ENCODE data around the gene ZNF385B.

ZNF385B gene

DNA sequence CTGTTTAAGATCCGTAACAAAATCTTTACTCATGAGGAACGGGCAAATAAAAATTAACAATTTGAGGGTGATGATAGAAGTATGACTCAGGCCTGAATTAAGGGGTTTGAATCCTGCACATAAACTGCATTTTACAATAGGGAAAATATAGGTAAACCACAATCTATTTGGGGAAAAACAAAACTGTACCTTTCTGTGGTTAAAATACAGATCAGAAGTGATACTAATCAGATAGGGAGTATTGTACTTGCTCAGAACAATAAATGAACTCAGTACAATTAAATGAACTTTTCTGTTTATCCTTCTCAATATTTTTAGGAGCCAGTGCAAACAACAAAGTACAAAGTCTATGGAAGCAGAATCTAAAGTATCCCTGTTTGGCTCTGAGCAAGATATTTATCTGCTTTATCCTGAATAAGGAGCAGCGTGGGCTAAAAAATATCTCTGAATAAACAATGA is 287.3 kb downstream of the ZNF385B start:
- DNase-seq: no peak

DNA sequence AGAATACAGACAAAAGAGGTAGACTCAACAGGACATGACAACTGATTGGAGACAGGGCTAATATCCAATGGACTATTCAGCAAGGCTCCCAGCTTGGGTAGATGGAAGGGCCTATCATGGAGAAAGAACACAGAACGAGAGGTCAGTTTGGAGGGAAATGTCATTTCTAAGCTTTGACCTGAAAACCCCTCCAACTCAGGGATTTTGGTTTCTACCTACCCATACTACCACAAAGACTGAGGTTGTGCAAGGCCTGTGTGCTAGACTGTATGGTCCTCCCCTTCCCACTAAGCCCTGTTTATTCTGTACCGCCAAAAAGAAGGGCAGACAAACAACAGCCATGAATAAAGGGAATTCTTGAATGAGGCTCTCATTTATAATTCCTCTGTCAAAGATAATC is 288.9 kb downstream of the ZNF385B start:
- DNase-seq: no peak

GRCh38 chr2:179571721-179572120 is 289.7 kb downstream of the ZNF385B start:
- DNase-seq: no peak

DNA sequence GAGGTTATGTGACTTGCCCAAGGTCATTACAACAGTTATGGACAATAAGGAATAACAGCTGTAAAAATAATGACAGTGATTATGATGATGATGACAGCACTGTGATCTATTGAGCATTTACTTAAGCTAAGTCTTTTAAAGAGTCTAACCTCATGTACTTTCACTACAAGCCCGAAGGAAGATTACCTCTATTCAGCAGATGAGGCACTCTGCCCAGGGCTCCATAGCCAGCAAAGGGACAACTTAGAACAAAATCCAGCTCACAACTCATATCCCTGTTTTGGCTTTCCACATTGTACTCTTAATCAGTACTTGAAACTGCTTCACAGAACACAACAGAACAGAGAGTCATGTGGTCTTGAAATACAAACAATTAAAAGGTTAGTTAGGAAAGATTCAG is 290.2 kb downstream of the ZNF385B start:
- DNase-seq: no peak

GRCh38 chr2:179569831-179570233 is 291.6 kb downstream of the ZNF385B start:
- DNase-seq: no peak

DNA sequence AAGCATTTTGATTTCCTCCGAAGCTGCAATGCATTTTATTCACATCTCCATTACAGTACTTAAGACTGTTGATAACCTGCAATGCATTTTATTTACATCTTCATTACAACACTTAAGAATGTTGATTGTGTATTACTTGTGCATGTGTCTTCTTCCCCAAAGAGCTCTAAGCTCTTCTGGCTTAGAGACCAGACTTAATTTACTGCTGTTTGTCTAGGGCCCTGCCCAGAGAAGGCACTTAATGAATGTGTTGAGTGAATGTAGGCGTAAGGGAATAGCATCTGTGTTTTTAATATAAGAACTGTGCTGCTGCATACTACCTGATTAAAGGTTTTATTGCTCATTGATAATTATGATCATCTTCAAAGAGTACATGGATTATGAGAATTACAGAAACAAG is 295.6 kb downstream of the ZNF385B start:
- no peak for DNase-seq

- DNase-seq: no peak
These were observed 299.0 kb downstream of the ZNF385B start for GRCh38 chr2:179562330-179562885.

DNA sequence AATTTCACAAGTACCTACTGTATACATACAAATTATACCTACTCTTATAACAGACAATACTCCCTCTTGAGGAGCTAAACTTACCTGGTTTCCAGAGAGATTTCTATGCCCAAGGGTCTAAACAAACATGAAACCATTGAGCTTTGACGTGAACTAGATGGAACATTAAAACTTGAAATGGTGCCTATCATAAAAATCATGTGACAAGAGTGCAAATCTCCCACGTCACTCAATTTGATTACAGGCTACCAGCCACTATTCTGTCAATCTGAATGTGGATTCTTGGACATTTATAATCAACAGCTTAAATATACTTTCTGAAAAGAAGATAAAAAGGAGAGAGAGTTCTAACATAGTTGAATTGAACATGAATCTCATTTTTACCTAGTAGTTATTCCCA is 299.7 kb downstream of the ZNF385B start:
- DNase-seq: no peak

- DNase-seq: no peak
These were observed 301.1 kb downstream of the ZNF385B start for GRCh38 chr2:179560257-179560735.

DNA sequence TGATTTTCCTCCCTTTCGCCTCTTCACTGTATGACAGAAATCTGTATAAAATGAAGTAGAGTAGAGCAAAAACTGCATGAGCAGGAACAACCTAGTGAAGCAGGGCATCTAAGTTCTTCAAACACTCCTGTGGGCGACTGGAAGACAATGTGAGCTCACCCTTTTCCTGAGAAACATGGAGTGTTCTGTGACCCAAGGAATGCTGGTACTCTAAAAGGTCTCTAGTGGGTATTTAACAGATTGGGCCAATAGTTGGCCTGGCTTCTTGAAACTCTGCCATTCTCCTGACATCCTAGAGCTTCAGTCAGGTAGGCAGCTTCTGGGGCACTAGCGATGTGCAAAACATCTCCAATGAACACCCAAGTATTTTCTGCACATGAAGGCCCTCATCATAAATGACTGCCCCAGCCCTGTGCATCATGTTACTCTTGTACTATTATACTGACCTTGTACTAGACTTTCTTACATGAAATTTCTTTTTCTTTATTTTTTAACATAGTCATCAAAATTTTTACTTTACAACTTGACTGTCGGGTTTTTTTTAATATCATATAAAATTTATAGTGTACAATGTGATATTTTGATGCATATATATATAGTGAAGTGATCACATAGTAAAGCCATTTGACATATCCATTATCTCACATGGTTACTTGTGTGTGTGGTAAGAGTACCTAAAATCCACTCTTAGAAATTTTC is 302.2 kb downstream of the ZNF385B start:
- DNase-seq: no peak

DNA sequence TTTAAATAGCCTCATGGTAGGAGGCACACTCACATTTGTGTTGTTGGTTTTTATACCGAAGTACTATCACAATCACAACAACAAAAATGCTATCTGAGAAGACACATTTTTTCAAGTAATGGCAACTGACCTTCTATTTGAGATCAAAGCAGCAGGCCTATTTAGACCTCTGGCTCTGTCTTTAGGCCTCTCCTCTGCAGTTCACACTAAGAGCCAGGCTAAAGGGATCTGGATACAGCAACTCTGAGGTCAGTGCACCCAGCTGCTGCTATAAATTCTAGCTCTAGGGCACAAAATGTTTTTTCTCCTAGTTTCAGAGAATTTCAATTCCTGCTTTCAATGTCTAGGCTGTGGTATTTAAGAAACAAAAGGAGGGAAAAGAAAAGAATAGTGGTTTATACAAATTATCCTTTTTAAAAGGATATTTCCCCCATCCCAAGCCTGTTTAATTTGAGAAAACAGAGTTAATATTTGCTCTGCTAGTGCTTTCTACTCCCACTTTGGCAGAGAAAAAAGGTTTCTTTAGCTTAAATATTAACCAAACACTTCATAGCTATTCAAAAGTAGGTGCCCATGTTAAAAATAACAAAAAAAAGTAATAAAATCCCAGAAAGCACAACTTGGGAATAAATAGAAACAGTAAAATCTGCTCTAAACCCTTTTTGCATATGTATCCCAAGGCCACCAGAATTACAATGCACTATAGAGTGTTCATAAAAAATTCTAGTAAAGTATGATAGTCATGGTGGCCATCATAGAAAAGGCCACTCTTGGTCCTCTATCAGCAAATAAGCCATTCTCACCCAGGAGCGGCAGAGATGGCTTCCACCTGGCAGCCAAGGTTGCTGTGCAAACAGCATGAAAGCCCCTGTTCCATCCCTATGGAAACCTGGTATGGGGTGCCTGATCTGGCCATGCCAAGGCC is 303.1 kb downstream of the ZNF385B start:
- DNase-seq: no peak

DNA sequence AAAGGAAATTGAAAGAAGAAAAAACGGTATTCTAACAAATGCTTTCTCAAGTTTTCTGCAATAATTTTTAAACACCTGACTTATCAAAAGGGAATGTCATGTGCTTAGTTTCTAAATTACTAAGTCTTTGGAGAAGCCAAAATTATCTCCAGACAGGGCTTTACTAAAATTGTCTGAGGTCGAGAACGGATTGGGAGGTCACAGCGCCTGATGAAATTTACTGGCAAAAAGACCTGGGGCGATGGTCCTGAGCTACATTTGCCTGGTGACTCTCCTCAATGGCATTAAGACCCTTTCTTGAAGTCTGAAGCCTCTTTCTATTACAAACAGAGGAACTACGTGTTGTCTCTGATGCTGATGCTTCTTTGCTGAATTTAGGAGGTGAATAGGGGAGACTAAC is 305.0 kb downstream of the ZNF385B start:
- DNase-seq: no peak

GRCh38 chr2:179555691-179556283 is 305.6 kb downstream of the ZNF385B start:
- DNase-seq: no peak

- no peak for DNase-seq
These were observed 306.6 kb downstream of the ZNF385B start for GRCh38 chr2:179554639-179555386.

- no peak for DNase-seq
These were observed 308.0 kb downstream of the ZNF385B start for GRCh38 chr2:179553382-179553781.

DNA sequence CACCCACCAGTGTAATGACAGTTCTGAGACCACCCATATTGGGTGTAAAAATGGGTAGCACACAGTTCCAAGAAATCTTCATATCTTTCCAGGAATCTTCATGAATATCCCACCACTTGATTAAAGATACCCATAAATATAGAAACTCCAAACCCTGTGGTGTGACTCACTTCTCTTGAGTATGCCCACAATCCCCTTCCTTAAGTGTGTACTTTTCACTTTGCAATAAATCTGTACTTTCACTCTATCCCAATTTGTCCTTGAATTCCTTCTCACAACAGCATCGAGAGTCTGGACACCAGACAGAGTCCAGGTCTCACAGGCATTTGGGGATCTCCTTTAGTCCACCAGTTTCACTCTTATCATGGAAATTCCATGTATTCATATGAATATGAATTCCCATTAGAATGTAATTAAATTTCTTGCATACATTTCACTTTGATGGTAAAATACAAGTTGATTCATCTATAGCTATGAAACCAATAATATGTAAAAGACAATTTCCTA is 309.8 kb downstream of the ZNF385B start:
- no peak for DNase-seq

DNA sequence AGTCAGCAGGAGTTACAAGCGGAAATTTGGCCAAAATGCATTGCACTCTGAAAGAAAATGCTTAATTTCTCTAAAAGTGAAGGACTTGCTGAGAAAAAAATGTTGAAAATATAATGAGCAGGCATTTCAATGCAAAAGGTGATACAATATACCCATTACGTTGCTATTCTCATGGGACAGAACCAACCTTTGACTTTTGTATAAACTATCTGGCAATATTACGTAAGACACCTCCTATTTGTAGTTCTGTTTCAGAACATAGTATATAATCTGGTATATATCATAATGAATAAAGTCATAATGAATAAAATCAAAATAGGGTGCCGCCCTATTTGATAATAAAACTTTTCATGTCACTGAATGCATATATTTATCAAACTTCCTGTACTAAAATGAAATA is 310.6 kb downstream of the ZNF385B start:
- DNase-seq: no peak

DNA sequence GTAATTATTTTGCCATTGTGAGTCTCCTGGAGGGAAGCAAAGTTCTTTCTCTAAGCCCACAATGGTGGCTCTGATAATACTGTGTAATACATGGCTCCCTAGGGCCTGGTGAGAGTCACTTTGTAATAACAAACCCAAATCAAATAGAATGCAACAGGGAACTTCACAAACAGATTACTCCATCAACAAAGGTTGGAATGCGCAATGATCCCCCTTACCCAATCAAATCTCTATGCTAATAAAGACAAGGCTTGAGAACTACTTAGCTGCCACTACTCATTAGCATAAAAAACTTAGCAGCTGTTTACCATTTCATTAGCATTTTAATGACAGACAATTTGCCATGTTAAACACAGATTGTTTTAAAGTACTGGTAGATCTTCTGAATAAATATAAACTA is 311.2 kb downstream of the ZNF385B start:
- no peak for DNase-seq

- no peak for DNase-seq
These were observed 314.8 kb downstream of the ZNF385B start for GRCh38 chr2:179546656-179547055.

- no peak for DNase-seq
These were observed 316.4 kb downstream of the ZNF385B start for GRCh38 chr2:179545024-179545423.

DNA sequence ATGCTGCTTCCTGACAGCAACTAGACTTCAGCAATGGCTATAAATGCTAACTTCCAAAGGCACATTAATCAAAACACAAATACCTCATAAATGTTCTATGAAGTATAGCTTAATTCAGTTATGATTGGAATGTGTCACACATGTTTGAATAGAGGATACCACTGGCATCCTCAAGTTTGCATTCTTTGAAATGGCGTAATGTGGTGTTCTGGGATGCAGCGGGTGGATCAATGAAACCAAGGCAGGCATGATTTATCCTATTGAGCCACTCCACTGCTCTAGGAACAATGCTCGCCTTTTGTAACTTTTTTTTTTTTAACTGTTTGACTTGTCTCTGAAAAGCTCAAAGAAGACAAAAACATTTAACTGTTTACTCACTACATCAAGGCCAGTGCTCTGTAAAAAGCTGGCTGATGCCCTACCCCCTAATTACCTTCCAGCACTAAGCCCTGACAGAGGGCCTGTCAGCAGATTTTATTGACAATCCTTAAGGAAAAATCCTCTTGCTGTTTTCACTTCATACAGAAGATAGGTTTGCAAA is 318.0 kb downstream of the ZNF385B start:
- DNase-seq: no peak

GRCh38 chr2:179541586-179541985 is 319.8 kb downstream of the ZNF385B start:
- no peak for DNase-seq

Data from cerebellar nuclear complex (tissue), 1 donor.